ENCODE data around the gene TNIP1.

The TNIP1 gene

DNA sequence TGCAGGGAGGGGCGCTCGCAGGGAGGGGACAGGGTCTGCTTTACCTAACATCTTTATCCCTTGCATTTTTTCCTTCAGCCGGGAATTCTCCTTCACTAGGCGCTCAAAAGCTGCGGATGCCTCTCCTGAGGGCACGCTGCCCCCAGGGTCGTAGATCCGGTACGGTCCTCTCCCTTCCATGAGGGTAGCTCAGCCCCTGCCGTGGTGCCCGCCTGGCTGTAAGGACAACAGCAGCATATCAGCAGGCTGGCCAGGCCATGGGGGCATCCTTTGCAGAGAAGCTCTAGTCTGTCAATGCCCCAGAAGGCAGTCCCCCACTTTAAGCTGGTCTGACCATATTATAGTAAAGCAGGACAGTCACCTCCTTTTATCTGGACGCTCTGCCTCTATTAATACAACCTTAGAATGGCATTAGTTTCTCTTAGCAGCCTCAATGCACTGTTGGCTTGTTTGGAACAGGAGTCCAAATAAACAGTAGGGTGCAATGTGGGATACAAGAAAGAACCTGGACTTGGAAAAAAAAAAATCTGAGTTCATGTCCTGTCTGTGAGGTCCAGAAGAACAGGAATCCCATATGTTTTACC is 15.8 kb downstream of the TNIP1 start:
- no peak for DNase-seq (ENCODE audit: low read depth)

DNA sequence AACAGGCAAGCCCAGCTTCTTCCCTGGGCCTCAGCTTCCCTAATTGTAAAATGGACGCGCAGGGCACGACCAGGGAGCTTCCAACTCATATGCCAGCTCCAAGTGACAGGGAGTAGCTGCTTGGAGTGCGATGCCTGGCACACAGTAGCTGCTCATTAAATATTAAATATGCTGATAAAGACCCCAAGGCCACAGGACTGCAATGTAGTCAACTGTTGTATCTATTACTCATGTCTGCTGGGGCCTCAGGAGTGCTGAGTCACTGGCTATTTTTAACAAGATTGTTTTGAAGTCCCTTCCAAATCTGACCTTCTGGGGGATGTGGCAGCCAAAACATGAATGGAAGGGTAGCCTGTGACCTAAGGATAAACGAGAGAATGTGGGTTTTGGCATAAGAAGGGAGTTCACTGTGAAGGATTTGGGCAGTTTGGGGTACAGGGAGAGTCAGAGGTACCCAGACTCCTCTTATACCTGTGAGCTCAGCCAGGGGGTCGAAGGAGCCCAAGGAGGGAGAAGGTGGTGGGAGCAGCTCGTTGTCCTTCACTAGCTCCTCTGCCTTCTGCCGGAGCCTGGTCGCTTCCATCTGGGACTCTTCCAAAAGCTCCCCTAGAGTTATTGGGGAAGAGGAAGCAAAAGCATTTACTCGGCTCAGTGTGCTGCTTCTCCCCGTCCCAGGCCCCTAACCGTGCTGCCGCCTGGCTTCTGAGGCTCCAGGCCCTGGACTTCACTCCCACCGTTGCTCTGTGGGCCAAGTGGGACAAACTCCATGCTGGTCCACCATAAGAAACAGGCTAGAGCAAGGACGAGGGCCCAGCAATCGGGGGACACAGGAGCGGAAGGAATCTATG is 17.5 kb downstream of the TNIP1 start:
- DNase-seq (ENCODE audit: low read depth), result no peak

DNA sequence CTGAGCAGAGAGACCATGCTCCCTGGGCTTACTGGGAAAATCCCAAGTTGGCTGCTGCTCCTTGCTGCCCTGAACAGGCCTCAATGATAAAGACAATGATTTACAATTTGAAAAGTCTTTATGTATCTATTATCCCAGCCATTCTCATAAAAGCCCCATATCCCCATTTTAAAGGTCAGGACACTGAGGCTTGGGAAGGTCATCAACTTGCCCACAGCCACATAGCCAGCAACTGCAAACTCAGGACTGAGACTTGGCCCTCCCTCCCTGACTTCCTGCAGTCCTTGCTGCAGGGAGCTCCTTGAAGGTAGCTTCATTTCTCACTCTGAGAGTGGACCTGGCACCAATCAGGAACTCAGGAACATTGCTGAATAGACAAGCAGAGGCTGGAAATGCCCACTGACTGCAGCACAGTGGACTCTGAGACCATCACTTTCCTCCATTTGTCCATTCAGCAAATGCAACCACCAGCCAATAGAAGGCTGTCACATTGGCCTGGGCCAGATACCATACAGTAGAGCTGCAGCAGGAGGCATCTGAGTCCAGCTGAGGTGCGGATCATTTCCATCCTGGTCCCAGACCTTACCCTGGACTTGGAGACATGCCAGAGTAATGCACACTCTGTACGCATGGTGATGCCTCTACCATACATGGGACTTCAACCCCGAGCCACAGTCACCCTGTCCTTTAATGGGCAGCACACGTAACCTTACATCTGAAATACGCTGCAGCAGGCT is 18.3 kb downstream of the TNIP1 start:
- DNase-seq (ENCODE audit: low read depth), result no peak

DNA sequence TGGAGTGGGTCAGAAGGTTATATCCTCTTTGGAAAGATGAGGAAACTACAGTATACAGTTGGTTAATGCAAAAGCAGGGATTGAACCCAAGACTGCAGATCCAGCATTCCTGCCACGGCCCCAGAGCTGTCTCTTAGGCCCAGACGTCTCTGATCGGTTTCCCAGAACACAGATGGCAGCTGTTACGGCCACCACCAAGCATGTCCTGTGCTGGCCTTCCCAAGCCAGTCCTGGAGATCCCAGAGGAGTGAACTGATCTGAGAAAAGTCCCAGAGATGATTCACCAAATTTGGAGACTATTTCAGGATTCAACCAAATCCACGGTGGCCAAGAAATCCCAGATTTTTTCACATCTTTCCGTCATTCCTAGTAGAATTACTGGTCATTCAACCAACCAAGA is 20.1 kb downstream of the TNIP1 start:
- no peak for DNase-seq (ENCODE audit: low read depth)

DNA sequence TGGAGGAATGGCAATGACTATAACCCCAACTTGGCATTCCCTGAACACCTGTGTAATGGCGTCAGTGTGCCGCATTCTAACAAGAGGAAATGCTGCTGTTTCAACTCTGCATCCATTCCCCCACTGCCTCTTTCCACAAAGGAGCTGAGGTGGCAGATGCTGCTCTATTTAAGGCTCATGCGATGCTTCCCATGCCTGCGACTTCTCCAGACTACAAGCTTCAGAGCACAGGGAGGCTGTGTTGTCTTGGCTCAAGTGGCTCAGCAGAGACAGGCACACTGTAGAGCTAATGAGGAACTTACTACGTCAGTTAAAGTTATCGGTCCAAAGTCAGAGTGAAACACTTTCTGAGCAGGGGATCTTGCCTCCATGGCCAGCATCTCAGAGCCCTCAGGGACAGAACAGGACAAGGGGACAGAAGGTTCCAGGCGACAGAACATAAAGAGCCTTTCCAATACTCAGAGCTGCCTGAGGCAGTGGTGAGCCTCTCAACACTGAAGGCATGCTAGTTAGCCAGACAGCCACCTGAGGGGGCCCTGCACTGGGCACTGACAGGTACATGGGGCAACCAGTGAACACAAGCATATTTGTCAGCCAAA is 21.8 kb downstream of the TNIP1 start:
- DNase-seq (ENCODE audit: low read depth), result no peak

DNA sequence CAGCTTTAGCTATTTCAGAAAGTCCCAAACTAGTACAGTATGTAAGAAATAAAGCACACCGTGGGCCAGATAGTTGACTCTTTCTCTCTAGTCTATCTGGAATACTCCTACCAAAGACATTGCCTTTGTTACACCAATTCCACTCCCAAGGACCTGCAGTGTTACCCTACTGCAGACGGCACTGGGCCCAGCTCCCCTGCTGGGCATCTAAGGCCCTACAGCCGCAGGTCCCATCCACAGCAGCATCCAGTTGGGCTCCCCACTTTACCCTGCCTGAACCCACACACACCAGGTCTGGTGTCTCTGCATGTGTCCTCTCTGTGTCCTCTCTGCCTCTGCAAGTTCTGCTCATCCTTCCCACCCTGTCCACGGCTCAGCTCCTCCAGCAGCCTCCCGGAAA is 22.5 kb downstream of the TNIP1 start:
- no peak for DNase-seq (ENCODE audit: low read depth)

DNA sequence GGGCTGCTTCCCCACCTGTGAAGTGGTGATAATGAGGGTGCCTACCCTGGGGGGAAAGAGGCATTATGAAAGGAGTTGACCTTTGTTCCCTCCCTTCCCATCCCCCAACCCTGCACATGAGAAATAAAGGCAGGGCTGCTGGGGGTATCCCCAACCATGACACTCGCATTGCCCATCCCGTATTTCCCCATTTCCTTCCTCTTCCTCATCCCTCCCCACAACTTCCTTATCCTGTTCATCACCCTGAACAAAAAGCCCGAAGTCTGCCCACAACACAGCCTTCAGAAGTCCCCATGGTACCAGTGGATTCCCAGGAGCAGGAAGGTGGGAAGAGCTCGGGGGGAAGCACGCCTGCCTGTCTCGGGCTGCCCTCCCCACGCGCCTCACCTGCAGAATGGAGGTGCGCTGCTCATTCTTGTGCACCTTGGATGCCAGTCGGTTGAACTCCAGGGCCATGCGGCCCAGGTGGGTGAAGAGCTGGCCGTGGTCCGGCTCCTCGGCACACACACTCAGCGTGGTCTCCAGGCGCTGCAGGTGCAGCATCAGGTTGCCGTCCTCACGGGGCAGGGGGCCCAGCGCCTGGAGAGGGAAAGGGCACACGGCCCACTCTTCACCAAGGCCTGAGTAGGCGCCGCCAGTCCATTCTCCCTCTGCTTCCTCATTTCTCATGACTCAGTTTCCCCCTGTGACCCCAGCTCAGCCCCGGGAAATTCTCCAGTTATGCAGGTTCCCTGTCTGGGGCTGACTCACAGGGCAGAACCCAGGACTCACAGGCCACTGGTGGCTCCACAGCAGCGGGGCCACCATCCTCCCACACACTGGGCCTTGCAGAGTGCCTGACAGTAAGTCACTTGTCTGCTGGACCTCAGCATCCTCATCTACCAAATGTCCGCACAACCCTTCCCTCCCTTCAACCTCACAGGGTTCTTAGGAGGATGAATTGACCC is 24.2 kb downstream of the TNIP1 start:
- no peak for DNase-seq (ENCODE audit: low read depth)

DNA sequence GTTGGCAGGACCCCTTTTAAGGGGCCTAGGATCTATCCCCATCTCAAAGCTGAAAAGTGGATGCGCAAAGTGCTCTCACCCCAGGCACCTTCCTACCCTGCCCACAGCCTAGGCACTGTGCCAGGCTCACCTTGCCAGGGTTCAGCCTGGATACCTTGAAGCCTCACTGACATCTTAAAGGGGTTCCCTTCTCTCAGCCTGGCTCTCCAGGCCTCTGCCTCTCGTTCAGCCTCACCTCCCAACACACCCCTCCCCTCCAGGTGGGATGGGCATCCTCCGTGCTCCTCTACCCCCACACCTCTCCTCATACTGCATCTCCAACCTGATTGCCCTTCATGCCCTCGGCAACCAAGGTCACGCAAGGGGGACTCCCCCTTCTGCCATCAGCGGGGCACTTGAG is 25.5 kb downstream of the TNIP1 start:
- DNase-seq (ENCODE audit: low read depth), result no peak

DNA sequence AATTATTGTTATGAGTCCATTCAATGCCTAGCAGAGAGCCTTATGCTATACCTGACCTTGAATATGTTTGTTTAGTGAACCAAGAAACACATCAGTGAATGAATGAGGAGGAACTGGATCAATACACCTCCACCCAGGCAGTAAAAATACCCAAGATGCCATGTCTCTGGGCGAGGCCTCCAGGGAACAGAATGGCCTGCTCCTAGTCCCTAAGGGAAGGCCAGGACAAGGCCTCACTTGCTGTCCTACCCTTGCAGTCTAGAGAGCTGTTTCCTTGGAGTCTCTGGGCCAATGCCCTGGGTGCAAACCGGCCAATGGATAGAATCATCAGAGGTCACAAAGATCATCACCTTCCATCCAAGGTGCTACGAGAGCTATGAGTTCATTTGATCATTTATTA is 26.1 kb downstream of the TNIP1 start:
- DNase-seq (ENCODE audit: low read depth), result no peak

DNA sequence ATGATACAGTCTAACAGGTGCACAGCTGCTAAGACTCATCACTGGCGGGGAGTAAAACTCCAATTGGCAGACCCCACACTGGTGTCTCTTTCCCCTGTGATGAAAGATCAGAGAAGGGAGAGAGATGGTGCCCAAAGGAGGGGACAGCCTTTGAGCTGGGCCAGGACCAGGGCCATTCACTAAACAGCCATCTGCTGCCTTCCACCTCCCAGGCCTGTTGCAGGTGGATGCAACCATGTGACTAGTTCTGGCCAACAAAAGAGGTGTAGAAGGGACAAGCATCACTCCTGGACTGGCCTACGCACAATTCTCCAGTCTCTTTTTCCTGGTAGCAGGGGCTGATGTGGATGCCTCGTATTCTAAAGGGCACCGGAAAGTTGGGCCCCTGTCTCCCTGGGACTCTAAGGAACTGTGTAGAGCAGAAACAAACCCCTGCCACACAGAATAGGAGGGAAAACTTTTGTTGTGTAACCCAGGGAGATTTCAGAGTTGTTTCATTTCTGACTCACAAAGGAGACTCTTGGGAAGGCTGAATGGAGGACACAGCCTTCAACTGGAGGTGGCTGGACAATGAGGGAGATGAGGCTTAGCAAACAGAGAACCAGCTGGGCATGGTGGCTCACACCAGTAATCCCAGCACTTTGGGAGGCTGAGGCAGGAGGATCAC is 26.9 kb downstream of the TNIP1 start:
- DNase-seq (ENCODE audit: low read depth), result no peak

DNA sequence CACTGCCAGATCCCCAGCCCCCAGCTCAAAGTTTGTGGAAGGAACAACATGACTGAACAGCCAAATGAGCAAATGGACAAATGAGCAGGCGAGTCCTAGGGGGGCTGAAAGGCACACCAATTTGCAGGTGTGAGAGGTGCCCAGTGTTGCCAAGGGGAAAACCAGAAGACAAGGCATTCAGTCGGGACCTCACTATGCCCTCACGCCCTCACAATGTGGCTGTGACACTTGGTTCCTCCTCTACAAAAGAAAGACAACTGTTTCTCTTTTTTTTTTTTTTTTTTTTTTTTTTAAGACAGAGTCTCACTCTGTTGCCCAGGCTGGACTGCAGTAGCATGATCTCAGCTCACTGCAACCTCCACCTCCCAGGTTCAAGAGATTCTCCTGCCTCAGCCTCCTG is 28.0 kb downstream of the TNIP1 start:
- DNase-seq (ENCODE audit: low read depth), result no peak

DNA sequence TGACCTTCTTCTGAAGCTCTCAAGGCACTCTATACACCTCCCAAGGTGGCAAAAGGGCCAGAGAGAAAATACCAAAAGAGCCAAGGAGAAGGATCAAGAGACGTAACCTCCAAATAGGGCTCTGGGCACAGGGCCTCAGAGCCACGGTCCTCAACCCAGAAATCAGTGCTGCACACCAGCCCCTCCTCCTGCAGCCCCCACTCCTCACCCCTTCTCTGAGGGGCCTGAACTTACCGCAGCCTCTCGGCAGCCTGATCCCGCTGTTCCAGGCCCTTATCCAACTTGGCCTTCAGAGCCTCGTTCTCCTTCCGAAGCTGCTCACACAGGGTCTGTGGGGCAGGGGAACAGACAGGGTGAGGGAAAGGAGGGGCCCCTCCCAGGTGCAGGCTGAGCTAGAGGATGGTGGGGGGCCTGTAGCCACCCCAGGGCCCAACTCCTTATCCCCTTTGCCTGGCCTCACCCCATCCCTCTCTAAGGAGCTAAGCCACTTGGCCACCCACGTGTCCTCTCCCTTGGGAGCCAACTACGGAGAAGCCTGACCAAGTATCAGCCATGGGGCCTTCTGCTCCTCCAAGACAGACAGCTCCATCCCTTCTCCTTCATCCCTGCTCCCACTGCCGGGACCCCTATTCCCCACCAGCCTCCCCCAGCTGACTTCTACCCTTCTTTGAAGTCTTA is 28.8 kb downstream of the TNIP1 start:
- DNase-seq (ENCODE audit: low read depth), result no peak

DNA sequence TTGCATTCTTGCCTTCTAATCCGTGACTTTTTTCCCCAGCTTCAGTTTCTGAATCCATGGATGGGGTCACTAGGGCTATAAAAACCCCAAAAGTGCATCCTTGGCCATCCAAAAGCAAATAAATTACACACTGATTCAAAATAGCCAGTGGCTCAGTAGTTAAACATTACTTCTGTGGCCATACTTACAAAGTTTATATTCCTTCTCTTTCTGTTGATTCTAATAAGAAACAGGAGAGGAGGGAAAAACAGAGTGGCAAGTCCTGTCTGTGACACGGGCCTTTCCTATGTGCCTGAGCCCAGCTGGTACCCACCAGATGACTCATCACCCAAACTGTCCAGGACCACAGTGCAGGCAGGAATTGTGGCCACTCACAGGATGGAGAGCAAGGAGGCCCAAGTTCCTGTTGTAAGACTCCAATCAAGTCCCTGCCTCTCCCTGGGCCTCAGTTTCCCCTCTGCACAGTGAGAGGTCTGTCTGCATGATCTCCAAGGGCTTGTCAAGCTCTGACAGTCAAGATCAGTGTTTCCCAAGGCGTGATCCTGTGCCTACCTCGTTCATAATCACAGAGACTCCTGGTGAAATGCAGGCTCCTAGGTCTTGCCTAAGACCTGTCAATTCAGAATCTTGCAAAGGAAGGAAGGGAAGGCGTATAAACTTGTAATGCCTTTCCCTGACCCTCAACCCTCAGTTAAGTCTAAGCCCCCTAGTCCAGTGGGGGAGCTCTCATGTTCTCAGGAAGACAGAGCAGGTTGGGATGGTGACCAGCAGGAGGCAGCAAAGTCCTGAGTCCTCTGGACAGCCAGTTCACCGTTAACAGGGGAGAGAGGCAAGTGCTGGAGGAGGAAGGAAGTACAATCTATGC is 29.5 kb downstream of the TNIP1 start:
- peak; percentile 28 for DNase-seq (ENCODE audit: low read depth)

DNA sequence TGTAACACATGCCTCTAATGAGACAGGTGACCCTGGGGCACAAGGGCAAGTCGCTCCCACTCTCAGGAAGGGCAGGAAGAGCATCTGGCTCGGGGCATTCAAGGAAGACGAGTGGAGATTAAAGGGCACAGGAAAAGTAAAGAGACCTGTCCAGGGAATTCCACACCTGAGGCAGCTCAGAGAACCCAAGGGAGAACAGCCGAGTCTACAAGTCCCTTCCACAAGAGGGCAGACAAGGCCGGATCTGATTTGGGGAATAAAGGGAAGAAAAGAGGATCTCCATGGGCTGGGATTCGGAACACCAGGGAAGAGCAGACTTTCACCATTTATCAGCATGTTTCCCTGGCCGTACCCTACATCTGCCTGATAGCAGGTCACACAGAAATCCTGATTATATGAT is 32.3 kb downstream of the TNIP1 start:
- no peak for DNase-seq (ENCODE audit: low read depth)

DNA sequence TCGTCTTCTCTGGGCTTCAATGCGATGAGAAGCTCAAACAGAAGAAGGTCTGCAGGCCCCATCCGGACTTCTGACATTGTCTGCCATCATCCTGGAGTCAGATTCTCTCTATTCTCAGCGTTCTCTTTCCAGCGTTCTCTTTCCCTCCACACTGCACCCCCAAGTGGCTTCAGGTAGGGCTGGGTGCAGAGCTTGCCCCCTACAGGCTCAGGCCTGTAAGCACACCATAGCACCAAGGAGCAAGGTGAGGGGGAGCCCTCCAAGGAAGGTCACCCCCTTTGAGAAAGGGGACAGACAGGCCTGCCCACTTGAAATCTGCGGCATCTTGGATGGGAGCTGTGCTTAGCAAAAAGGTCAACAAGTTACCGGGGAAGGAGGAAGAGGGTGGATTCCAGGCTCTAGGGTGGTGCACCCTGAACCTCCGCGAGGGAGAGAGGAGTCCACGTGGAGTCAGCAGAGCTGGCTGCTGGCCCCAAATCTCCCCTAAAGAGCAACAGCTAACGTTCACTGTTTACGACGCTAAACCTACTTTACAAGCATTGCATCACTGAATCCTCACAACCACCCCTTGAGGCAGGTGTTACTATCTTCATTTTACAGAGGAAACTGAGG is 32.9 kb downstream of the TNIP1 start:
- no peak for DNase-seq (ENCODE audit: low read depth)

DNA sequence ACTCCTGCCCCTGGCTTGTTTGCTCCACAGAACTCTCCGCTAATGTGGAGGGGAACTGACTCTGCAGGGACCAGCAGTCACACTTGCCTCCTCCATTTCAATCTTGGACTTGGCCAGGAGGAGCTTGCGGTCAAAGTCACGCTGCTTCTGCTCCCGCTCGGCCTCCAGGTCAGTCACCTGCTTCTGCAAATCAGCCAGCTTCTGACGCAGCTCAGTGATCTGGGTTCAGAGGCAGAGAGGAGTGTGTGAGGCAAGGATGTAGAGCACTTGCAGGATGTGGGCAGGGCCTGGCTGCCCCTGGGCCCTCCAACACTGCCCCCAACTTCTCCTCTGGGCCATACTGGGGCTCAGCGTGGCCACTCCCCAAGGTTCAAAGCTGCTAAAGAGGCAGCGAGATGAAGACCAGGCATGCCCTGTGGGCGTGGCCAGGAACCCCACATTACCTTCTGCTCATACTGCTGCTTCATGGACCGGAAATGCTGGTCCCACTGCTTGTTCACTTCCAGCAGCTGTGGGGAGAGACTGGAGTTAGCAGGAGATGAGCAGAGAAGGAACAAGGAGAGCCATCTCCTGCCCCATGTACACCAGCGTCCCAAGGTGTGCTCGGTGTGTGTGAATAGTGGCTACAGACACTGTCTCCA is 38.3 kb downstream of the TNIP1 start:
- no peak for DNase-seq (ENCODE audit: low read depth)

DNA sequence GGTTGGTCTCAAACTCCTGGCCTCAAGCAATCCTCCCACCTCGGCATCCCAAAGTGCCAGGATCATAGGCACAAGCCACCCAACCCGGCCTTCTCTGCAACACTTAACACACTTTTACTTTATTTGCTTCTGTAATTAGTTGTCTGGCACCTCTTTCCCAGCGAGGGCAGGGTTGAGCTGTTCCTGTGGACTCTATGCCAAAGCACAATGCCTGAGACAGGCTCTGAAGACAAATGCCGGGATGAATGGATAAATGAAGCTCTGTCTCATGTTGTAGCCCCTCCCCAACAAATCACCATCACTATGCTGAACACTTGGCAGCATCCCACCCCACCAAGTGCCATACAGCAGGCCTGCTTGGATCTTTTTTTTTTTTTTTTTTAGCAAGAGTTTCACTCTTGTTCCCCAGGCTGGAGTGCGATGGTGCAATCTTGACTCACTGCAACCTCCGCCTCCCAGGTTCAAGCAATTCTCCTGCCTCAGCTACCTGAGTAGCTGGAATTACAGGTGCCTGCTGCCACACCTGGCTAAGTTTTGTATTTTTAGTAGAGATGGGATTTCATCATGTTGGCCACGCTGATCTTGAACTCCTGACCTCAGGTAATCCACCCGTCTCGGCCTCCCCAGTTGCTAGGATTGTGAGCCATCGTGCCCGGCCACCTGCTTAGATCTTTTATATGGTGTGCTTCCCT is 39.1 kb downstream of the TNIP1 start:
- no peak for DNase-seq (ENCODE audit: low read depth)

DNA sequence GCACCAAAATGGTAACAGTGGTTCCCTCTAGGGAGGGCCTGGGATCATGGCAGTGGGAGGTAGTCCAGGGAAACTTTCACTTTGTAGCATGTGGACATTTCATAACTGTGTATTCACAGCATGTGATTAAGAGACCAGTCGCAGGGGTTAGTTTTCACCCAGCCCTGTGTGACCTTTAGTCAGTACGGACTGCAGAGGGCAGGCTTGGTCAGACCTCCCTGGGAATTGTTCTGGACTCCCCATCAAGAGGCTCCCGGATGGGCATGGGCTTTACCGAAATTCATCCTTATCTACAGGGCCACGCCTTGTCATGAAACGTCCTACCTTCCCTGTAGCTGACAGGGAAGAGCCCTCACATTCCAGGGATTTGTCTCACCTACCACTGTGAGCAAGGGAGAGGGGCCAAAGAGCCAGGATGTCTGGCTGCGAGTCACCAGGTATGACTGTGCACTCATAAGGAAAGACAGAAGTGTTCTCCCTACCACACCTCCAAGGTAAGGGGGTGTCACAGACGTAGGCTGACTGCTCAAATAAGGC is 40.6 kb downstream of the TNIP1 start:
- no peak for DNase-seq (ENCODE audit: low read depth)

Data from stimulated activated CD8-positive, alpha-beta memory T cell treated with anti-CD3 and anti-CD28 coated beads, Interleukin-12 subunit alpha, Interleukin-12 subunit beta, amount 100 ng/mL, for 4 hours (primary cell).